Nephron (organoid): ENCODE data around the gene ADARB2.

Source experiments
- H3K27ac Mint-ChIP-seq, 3 experiments: 2 replicates each; pipeline ENCODE4 v1.8.0; 2020; ENCODE audit warnings: mixed read lengths in 3 of 3, mild to moderate bottlenecking in 2 of 3, moderate library complexity in 1 of 3
- H3K27me3 Mint-ChIP-seq: 2 replicates; pipeline ENCODE4 v1.8.0; 2021; ENCODE audit warnings: low read depth, mild to moderate bottlenecking, moderate library complexity, mixed read lengths
- H3K36me3 Mint-ChIP-seq: 2 replicates; pipeline ENCODE4 v1.8.0; 2020; ENCODE audit warnings: low read depth, mixed read lengths
- H3K4me1 Mint-ChIP-seq: 2 replicates; pipeline ENCODE4 v1.8.0; 2020; ENCODE audit warnings: mixed read lengths
- H3K4me3 Mint-ChIP-seq, 3 experiments: 2 replicates each; pipeline ENCODE4 v1.8.0; 2020; ENCODE audit warnings: mild to moderate bottlenecking in 3 of 3, mixed read lengths in 3 of 3, moderate library complexity in 2 of 3
- H3K9me3 Mint-ChIP-seq: 2 replicates; pipeline ENCODE4 v1.8.0; 2020; ENCODE audit warnings: mixed read lengths
- TF ChIP-seq, protein P1 (sequence below), 3 experiments: fragments of 200-600 bp; sonication (generic); IDR thresholded peaks; one replicate each; pipeline ENCODE4 v1.5.0; 2021; ENCODE audit warnings: antibody characterized with exemption in 3 of 3; ENCODE audit not compliant: unreplicated experiment in 3 of 3

Gene ADARB2

GRCh38 chr10:1380088-1380671 is 357.1 kb downstream of the ADARB2 start:
- H3K27me3 Mint-ChIP-seq = peaks cover 59% of the 10 kb centered on the region
- H3K27ac Mint-ChIP-seq = no peak overlapping the region
- no peaks in the 10 kb centered on the region for H3K36me3 Mint-ChIP-seq
- no peak overlapping the region for H3K4me3 Mint-ChIP-seq
- peaks cover 8% of the 10 kb centered on the region for H3K9me3 Mint-ChIP-seq
- H3K4me1 Mint-ChIP-seq = peaks cover 35% of the 10 kb centered on the region
- TF ChIP-seq, protein P1, sequence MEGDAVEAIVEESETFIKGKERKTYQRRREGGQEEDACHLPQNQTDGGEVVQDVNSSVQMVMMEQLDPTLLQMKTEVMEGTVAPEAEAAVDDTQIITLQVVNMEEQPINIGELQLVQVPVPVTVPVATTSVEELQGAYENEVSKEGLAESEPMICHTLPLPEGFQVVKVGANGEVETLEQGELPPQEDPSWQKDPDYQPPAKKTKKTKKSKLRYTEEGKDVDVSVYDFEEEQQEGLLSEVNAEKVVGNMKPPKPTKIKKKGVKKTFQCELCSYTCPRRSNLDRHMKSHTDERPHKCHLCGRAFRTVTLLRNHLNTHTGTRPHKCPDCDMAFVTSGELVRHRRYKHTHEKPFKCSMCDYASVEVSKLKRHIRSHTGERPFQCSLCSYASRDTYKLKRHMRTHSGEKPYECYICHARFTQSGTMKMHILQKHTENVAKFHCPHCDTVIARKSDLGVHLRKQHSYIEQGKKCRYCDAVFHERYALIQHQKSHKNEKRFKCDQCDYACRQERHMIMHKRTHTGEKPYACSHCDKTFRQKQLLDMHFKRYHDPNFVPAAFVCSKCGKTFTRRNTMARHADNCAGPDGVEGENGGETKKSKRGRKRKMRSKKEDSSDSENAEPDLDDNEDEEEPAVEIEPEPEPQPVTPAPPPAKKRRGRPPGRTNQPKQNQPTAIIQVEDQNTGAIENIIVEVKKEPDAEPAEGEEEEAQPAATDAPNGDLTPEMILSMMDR (IDR thresholded peaks at IDR 0.05; ENCODE audit: unreplicated experiment in 3 of 3) = no peak

GRCh38 chr10:1379601-1380000 is 357.7 kb downstream of the ADARB2 start:
- TF ChIP-seq, protein P1 (IDR thresholded peaks at IDR 0.05; ENCODE audit: unreplicated experiment in 3 of 3) = peak in 2 of 3 experiments; percentile 24 to 45
- no peaks in the 10 kb centered on the region for H3K36me3 Mint-ChIP-seq
- no peak overlapping the region for H3K4me3 Mint-ChIP-seq
- H3K9me3 Mint-ChIP-seq = peaks cover 4% of the 10 kb centered on the region
- no peak overlapping the region for H3K27ac Mint-ChIP-seq
- peaks cover 56% of the 10 kb centered on the region for H3K27me3 Mint-ChIP-seq
- peaks cover 35% of the 10 kb centered on the region for H3K4me1 Mint-ChIP-seq

DNA sequence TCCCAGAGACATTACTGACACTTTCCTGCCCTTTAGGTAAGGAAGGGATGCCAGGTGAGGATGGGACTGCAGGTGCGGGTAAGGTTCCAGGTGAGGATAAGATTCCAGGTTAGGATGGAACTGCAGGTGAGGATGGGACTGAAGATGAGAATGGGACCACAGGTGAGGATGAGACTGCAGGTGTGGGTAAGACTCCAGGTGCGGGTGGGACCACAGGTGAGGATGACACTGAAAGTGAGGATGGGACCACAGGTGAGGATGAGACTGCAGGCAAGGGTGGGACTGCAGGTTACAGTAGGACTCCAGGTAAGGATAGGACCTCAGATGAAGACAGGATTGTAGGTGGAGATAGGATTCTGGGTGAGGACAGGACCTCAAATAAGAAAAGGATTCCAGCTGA is 358.9 kb downstream of the ADARB2 start:
- Mint-ChIP-seq H3K27ac (peak overlapping the region in 2 of 3 experiments; percentile 29 to 31), H3K4me3 (no peak overlapping the region), H3K36me3 (no peaks in the 10 kb centered on the region), H3K9me3 (peaks cover 2% of the 10 kb centered on the region), H3K4me1 (peaks cover 35% of the 10 kb centered on the region), H3K27me3 (peaks cover 55% of the 10 kb centered on the region)
- TF ChIP-seq, protein P1 (IDR thresholded peaks at IDR 0.05; ENCODE audit: unreplicated experiment in 3 of 3) = no peak

- H3K36me3 Mint-ChIP-seq = no peaks in the 10 kb centered on the region
Measured at GRCh38 chr10:1377740-1378397, 359.5 kb downstream of the ADARB2 start.

GRCh38 chr10:1377231-1377630 is 360.1 kb downstream of the ADARB2 start:
- peaks cover 2% of the 10 kb centered on the region for H3K9me3 Mint-ChIP-seq
- TF ChIP-seq, protein P1 (IDR thresholded peaks at IDR 0.05; ENCODE audit: unreplicated experiment in 3 of 3) = no peak
- peaks cover 49% of the 10 kb centered on the region for H3K27me3 Mint-ChIP-seq
- no peaks in the 10 kb centered on the region for H3K36me3 Mint-ChIP-seq
- peak overlapping the region; percentile 31 to 74 (median 38) for H3K27ac Mint-ChIP-seq
- H3K4me3 Mint-ChIP-seq = no peak overlapping the region
- peaks cover 35% of the 10 kb centered on the region for H3K4me1 Mint-ChIP-seq

More at GRCh38 chr10:1377740-1378397, 359.5 kb downstream of the ADARB2 start:
- Mint-ChIP-seq H3K9me3 (peaks cover 2% of the 10 kb centered on the region), H3K27me3 (peaks cover 50% of the 10 kb centered on the region), H3K27ac (peak overlapping the region in 2 of 3 experiments; percentile 29 to 31), H3K4me1 (peaks cover 35% of the 10 kb centered on the region), H3K4me3 (no peak overlapping the region)
- TF ChIP-seq, protein P1 (IDR thresholded peaks at IDR 0.05; ENCODE audit: unreplicated experiment in 3 of 3) = no peak
